ENCODE results near the gene C5AR1. TPM values are rescaled to one million over a fixed set of nuclear protein-coding genes. Genes with fewer than 3 reads are reported as not detected.
"Not testable (repeated sequence)": the region's sequence is repeated elsewhere in the genome, so short reads cannot be mapped to it uniquely, and the experiment has no call there.

Gene C5AR1
- total RNA-seq, 1 experiment from 2014 or later = 0.92 TPM

DNA sequence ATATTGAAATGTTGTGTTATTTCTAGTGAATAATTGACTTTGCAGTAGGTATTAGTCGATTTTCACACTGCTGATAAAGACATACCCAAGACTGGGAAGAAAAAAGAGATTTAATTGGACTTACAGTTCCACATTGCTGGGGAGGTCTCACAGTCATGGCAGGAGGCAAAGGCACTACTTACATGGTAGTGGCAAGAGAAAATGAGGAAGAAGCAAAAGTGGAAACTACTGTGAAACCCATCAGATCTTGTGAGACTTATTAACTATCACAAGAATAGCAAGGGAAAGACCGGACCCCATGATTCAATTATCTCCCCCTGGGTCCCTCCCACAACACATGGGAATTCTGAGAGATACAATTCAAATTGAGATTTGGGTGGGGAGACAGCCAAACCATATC, 12.4 kb downstream of the C5AR1 start:
- in situ Hi-C loops (cut with HindIII; ENCODE audit: low sequenced_read_pairs) = no loop called here
- no peak for DNase-seq (ENCODE audit: low spot score)

DNA sequence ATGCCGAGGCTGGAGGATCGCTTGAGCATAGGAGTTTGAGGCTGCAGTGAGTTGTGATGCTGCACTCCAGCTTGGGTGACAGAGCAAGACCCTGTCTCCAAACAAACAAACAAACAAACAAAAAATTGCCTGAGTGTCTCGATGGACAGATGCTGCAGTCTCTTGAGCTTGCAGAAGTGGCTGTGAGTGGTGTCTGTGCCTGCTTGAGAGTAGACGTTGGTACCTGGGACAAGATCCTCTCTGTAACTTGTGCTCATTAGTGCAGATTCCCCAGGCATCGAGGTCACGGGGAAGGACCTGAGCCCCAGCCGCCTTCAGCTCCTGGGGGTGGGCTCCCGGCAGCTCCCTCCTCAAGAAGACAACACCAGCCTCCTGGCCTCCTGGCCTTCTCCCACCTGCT, 13.7 kb downstream of the C5AR1 start:
- in situ Hi-C loops (cut with HindIII; ENCODE audit: low sequenced_read_pairs) = no loop called here
- no peak for DNase-seq (ENCODE audit: low spot score)

DNA sequence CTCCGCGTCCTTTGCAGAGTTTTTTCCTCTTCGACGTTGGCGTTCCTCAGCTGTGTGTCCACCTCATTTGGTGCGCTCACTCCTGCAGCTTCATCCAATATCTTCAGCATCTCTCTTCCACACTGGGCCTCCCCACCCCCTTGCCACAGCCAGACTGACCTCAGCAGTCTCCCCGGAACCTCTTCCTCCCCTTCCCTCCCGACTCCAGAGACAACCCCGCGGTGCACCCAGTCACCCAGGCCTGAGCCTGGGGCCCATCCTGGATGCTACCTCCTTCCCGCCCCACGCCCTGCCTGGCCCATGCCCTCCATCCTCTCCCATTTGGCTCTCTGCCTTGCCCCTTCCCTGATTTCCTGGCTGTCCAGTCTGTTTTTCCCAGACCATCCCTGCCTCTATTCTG, 14.2 kb downstream of the C5AR1 start:
- DNase-seq (ENCODE audit: low spot score) = no peak
- in situ Hi-C loops (cut with HindIII; ENCODE audit: low sequenced_read_pairs) = no loop called here

GRCh38 chr19:47324502-47324901, 14.8 kb downstream of the C5AR1 start:
- in situ Hi-C loops (cut with HindIII; ENCODE audit: low sequenced_read_pairs) = no loop called here
- DNase-seq (ENCODE audit: low spot score) = no peak

DNA sequence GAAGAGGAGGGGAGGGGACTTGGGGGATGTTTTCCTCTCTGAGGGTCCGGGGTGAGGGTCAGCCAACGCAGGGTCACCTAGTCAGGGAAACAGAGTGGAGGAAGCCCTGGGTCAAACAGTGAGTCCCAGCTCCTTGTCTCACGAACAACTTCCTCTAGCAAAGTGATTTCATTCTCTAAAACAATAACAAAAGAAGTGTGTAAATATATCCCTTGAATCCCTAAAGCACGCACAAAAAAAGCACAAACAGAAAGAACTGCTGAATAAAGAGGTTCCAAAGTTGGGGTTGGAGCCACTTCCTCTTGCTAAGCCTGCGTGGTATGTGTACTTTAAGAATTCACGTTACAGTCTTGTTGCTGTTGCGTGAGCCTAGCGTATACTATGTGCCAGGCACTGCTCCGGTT, 20.8 kb downstream of the C5AR1 start:
- in situ Hi-C loops (cut with HindIII; ENCODE audit: low sequenced_read_pairs) = no loop called here
- DNase-seq (ENCODE audit: low spot score) = no peak

DNA sequence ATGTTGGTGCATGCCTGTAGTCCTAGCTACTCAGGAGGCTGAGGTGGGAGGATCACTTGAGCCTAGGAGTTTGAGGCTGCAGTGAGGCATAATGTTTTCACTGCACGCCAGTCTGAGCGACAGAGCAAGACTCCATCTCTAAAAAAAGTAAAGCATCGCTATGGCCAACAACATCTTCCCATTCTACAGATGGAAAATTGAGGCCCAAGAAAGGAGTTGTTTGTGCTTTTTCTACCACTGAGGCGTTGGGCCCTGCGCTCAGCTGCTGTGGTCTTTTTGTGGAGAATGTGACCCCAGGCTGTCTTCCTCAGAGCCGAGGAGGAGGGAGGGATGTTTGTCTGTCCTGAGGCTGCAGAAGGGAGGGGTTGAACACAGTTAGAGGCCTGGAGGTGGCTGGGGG, 21.8 kb downstream of the C5AR1 start:
- in situ Hi-C loops (cut with HindIII; ENCODE audit: low sequenced_read_pairs) = no loop called here
- DNase-seq (ENCODE audit: low spot score) = no peak

GRCh38 chr19:47331931-47332547, 22.4 kb downstream of the C5AR1 start, which contains the start of gene C5AR2:
C5AR2 (plus strand) TSS chr19:47332175; CDS start chr19:47340800, 8,625 bp downstream.
- in situ Hi-C loops (cut with HindIII; ENCODE audit: low sequenced_read_pairs) = no loop called here
- DNase-seq (ENCODE audit: low spot score) = no peak

DNA sequence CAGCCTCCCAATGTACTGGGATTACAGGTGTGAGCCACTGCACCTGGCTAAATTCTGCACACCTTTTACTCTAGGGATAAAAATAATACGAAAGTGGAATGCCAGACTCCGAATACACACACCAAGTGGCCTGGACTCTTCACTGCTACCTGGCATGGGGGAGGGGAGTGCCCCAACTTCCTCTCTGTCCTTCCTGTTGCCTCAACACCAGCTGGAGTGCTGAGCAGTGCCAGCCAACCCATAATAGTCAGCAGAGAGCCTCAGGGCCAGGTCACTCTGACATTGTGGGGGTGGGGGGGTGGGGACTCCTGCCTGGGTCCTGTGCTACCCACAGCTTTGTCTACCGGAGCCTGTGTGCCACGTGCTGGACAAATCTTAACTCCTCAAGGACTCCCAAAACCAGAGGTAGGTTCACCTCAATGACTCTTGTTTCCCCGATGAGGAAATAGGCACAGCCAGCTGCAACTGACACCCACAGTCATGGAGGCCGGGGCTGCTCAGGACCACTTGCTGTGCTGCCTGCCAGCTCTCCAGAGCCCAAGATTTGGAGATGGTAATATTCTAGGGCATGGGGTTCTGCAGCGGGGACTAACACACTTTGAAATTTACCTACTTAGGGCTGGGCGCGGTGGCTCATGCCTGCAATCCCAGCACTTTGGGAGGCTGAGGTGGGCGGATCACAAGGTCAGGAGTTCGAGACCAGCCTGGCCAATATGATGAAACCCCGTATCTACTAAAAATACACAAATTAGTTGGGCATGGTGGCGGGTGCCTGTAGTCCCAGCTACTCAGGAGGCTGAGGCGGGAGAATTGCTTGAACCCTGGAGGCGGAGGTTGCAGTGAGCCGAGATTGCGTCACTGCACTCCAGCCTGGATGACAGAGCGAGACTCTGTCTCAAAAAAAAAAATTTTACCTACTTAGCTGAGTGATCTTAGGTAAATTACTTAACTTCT, 27.4 kb downstream of the C5AR1 start:
- DNase-seq (ENCODE audit: low spot score); in situ Hi-C loops (cut with HindIII; ENCODE audit: low sequenced_read_pairs): not testable (repeated sequence)

GRCh38 chr19:47339196-47339880, 29.7 kb downstream of the C5AR1 start:
- DNase-seq (ENCODE audit: low spot score) = no peak
- in situ Hi-C loops (cut with HindIII; ENCODE audit: low sequenced_read_pairs) = no loop called here

GRCh38 chr19:47340477-47341208, 31.0 kb downstream of the C5AR1 start:
- no peak for DNase-seq (ENCODE audit: low spot score)
- in situ Hi-C loops (cut with HindIII; ENCODE audit: low sequenced_read_pairs) = no loop called here

- in situ Hi-C loops (cut with HindIII; ENCODE audit: low sequenced_read_pairs) = no loop called here
- DNase-seq (ENCODE audit: low spot score) = no peak
Measured at GRCh38 chr19:47341734-47342133, 32.1 kb downstream of the C5AR1 start.

DNA sequence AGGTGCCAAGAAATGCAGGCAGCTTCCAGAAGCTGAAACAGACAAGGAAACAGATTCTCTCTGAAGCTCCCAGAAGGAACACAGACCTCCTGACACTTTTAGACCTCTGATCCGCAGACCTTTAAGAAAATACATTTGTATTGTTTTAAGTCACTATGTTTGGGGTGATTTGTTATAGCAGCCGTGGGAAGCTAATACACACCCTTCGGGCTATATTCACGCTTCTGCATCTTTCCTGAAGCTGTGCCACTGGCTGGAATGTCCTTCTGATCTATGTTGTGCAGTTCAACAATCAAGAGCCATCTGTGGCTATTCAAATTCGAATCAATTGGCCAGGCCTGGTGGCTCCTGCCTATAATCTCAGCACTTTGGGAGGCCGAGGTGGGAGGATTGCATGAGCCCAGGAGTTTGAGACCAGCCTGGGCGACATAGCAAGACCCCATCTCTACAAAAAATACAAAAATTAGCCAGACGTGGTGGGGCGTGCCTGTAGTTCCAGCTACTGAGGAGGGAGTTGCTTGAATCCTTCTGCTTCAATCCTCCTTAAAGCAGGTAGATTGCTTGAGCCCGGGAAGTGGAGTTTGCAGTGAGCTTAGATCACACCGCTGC, 33.6 kb downstream of the C5AR1 start:
- in situ Hi-C loops (cut with HindIII; ENCODE audit: low sequenced_read_pairs) = no loop called here

DNA sequence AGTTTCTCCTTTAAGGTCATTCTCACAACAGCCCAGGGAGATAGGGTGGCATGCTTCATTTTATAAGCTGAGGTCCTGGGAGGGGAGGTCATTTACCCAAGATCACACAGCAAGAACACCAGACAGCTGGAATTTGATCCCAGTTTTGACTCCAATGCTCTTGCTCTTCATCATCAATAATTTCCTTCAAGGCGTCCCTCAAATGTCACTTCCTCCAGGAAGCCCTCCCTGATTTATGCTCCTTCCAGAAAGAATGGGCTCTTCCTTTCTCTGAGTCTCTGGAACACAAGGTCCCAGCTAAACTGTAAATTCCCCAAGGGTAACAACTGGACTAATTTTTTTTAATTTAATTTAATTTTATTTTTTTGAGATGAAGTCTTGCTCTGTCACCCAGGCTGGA, 34.8 kb downstream of the C5AR1 start:
- in situ Hi-C loops (cut with HindIII; ENCODE audit: low sequenced_read_pairs) = no loop called here
- no peak for DNase-seq (ENCODE audit: low spot score)

More for the DNA sequence above, 33.6 kb downstream of the C5AR1 start:
- no peak for DNase-seq (ENCODE audit: low spot score)

- in situ Hi-C loops (cut with HindIII; ENCODE audit: low sequenced_read_pairs); DNase-seq (ENCODE audit: low spot score): not testable (repeated sequence)
Measured at GRCh38 chr19:47346024-47346423, 36.4 kb downstream of the C5AR1 start.

- DNase-seq (ENCODE audit: low spot score) = peak; percentile 98
- in situ Hi-C loops (cut with HindIII; ENCODE audit: low sequenced_read_pairs) = no loop called here
Measured at GRCh38 chr19:47348819-47349795, 39.4 kb downstream of the C5AR1 start, which contains the start of gene DHX34. DHX34 (plus strand) TSS chr19:47349315; CDS start chr19:47353031, 3,716 bp downstream.

GRCh38 chr19:47350630-47351029, 41.0 kb downstream of the C5AR1 start:
- in situ Hi-C loops (cut with HindIII; ENCODE audit: low sequenced_read_pairs) = no loop called here
- no peak for DNase-seq (ENCODE audit: low spot score)

DNA sequence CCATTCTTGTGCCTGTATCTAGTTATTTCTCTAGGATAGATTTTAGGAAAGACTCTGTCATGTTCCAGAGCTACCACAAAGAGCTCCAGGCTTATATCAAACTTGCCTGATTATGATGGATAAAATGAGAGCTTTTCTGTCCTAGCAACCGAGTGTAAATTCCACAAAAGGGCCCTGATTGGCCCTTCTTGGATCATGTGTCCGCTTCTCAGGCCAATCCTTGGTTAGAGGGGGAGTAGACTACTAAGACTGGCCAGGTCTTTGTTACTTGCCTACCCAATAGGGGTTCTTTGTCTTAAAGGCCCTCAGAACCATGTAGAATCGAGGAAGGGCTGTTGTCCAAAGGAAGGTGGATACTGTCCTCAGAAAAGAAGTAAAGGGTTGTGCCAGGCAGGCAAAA, 41.9 kb downstream of the C5AR1 start:
- peak; percentile 69 for DNase-seq (ENCODE audit: low spot score)
- in situ Hi-C loops (cut with HindIII; ENCODE audit: low sequenced_read_pairs) = no loop called here

DNA sequence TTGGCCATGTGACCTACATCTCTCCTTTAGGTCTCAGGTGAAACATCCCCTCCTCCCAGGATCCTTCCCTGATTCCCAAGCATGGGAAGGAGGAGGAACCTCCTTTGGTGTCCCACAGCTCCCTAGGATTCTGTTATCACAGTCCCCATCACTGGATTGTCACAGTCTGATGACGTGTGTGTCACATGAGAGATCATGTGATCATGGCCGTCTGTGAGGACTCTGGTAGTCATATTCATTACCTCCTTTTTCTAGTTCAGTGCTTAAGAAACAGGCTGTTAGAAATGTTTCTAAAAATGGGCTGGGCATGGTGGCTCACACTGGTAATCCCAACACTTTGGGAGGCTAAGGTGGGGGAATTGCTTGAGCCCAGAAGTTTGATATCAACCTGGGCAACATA, 42.4 kb downstream of the C5AR1 start:
- in situ Hi-C loops (cut with HindIII; ENCODE audit: low sequenced_read_pairs) = no loop called here
- no peak for DNase-seq (ENCODE audit: low spot score)

All from G401 (cell line).